ENCODE results near the gene ASS1. TPM values are rescaled to one million over a fixed set of nuclear protein-coding genes. Genes with fewer than 3 reads are reported as not detected.

Gene ASS1
- polyA plus RNA-seq, 2 of the 4 experiments (the other 2 are of a cell fraction), result 11.3 to 32.5 TPM

DNA sequence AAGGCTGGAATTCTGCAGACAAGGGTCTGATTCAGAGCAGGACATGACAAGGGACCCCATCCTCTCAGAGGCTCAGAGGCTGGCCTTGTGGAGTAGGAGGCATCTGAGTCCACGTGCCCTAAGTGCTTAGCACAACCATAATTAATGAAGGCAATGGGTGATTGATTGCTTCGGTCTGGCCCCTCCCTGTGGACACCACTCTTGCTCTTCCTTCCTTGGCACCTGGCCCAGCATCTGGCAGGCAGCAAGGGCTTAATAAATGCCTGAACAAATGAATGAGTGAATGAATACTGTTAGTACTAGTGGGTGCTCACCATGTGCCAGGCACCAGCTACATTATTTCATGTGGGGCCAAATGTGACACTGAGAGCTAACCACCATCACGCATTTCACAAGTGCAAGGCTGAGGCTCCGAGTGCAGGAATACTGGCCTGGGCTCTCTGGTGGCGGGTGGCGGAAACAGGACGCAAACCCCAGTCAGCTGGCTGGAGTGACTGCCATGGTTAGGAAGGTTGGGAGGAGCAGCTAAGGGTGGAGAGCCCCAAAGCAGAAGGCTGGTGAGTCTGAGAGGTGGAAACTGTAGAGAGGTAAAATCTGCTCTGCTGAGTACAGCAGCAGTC is 53.6 kb downstream of the ASS1 start:
- no peak overlapping the region for H3K4me2 ChIP-seq
- peaks cover 17% of the 10 kb centered on the region for H3K4me1 ChIP-seq
- H3K27ac ChIP-seq, result no peak overlapping the region
- peaks cover 14% of the 10 kb centered on the region for H3K9me3 ChIP-seq
- DNase-seq (ENCODE audit: low read depth in 1 of 2, low spot score in 1 of 2) (no peak), ATAC-seq (no peak; a peak in 1 of 6 replicates), FAIRE-seq (no peak)
- 77% methylated on average over 7 of the region's 7 CpGs for WGBS (ENCODE audit: missing lambda C conversion rate)
- POLR2A ChIA-PET, result no interaction called here
- TF ChIP-seq CBX8 (IDR thresholded peaks at IDR 0.05), result no peak
- TF ChIP-seq ZNF302 (CRISPR knock-in tag; IDR thresholded peaks at IDR 0.05), result no peak
- TF ChIP-seq USF2 (IDR thresholded peaks at IDR 0.05), result no peak
- no peak for TF ChIP-seq TP53 (CRISPR knock-in tag; IDR thresholded peaks at IDR 0.05)
- TF ChIP-seq CEBPB (IDR thresholded peaks at IDR 0.05), result no peak
- no peak for TF ChIP-seq HDAC2 (IDR thresholded peaks at IDR 0.05)
- no peak for TF ChIP-seq CBX2 (IDR thresholded peaks at IDR 0.05; ENCODE audit: borderline replicate concordance, low read depth)
- TF ChIP-seq HOXA7 (CRISPR knock-in tag; IDR thresholded peaks at IDR 0.05), result no peak
- CTCF ChIA-PET, result interaction anchor here (0.9 to 1.3 kb wide), 3 partner anchors 13 to 36 kb away, joined by 3 read pairs; no protein-coding TSS in a partner anchor
- no peak overlapping the region for H3K4me3 ChIP-seq

DNA sequence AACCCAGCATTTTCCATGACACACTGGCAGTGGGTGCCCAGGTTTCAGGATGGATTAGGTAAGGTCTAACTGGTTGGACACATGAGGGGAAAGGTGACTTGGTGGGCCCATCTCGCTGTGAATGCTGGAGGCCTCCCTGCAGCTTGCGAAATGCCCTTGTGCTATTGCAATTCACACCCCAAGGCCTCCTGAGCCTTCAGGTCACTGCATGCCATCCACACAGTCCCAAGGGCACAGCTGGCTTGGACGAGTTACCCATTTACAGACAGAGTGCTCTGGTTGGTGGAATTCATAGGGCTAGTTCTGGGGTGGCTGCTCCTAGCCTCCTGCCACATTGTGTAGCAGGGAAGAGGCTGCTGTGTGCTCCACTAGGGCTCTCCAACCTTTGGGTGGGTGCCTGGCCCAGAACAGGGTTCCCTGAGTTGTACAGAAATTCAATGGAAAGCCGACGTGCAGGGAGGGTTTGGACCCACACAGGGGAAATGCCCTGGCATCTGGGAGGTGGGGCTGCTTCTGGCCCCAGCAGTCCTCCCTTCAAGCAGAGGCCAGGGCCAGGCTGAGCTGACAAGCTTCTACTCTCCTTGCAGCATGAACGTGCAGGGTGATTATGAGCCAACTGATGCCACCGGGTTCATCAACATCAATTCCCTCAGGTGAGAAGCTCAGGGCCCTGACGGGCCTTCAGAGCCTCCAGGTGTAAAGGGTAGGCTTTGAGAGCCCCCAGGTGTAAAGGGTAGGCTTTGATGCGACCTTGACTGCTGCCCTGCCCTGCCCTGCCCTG is 54.3 kb downstream of the ASS1 start:
- Histone ChIP-seq H3K27ac (peak overlapping the region in 1 of 2 experiments; percentile 16; a peak in 1 of 6 replicates), H3K9me3 (peaks cover 14% of the 10 kb centered on the region), H3K4me1 (peaks cover 17% of the 10 kb centered on the region), H3K4me2 (0 out of 3 replicates have a peak overlapping the region, but pooled peaks have one; percentile 34), H3K4me3 (no peak overlapping the region)
- ATAC-seq (peak; percentile 30 to 32; a peak in 4 of 6 replicates), FAIRE-seq (no peak), DNase-seq (ENCODE audit: low read depth in 1 of 2, low spot score in 1 of 2) (no peak)
- POLR2A ChIA-PET, result no interaction called here
- 68% methylated on average over 9 of the region's 9 CpGs for WGBS (ENCODE audit: missing lambda C conversion rate)
- CTCF ChIA-PET, result interaction anchor here (1.0 to 1.4 kb wide), 4 partner anchors 12 to 208 kb away, joined by 3 to 4 read pairs (median 3); no protein-coding TSS in a partner anchor
- TF ChIP-seq ZSCAN20 (CRISPR knock-in tag; IDR thresholded peaks at IDR 0.05) (no peak), MAZ (IDR thresholded peaks at IDR 0.05; ENCODE audit: borderline replicate concordance, low read depth, low read length) (no peak), BHLHE40 (IDR thresholded peaks at IDR 0.05; ENCODE audit: low read depth, low read length) (no peak), E2F6 (IDR thresholded peaks at IDR 0.05; ENCODE audit: borderline replicate concordance, low read depth) (no peak), ZC3H11A (IDR thresholded peaks at IDR 0.05) (no peak), POLR2A (IDR thresholded peaks at IDR 0.05; ENCODE audit: low read length) (no peak), RARB (CRISPR knock-in tag; IDR thresholded peaks at IDR 0.05) (no peak)

DNA sequence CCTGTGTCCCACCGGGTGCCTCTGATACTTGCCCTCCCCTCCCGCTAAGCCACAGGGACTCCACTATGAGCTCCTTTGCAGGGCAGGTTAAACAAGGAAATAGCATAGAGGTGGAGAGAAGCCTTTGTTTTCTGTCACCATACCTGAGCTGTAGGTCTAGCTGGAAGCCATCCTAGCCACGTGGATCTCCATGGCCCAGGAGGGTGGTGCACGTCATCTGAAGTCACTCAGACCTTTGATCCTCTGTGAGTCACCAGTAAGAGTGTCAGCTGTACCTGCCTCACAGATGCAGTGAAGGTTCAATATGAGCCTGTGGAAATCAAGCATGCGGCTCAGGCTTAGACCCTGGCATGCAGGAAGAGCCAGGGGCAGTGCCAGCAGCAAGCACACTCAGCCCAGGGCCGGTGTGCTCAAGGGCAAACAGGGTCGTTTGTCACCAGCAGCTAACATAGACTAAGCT is 55.1 kb downstream of the ASS1 start:
- peak overlapping the region; percentile 34 for H3K4me2 ChIP-seq
- ATAC-seq, result peak; percentile 61 to 75
- peak overlapping the region in 1 of 2 experiments; percentile 16; a peak in 1 of 6 replicates for H3K27ac ChIP-seq
- DNase-seq (ENCODE audit: low read depth in 1 of 2, low spot score in 1 of 2), result peak; percentile 44 to 58
- no peak for FAIRE-seq
- TF ChIP-seq FOSL2 (IDR thresholded peaks at IDR 0.05) (no peak), FOSL2 (CRISPR knock-in tag; IDR thresholded peaks at IDR 0.05) (peak; percentile 36; the same call in 1 of the 2 replicates), CBX2 (IDR thresholded peaks at IDR 0.05; ENCODE audit: borderline replicate concordance, low read depth) (no peak), CBX8 (IDR thresholded peaks at IDR 0.05) (no peak), CTCF (IDR thresholded peaks at IDR 0.05) (no peak), JUN (IDR thresholded peaks at IDR 0.05) (no peak)
- POLR2A ChIA-PET, result no interaction called here
- 45% methylated on average over 7 of the region's 7 CpGs for WGBS (ENCODE audit: missing lambda C conversion rate)
- peaks cover 9% of the 10 kb centered on the region for H3K9me3 ChIP-seq
- H3K4me1 ChIP-seq, result peaks cover 17% of the 10 kb centered on the region
- no peak overlapping the region for H3K4me3 ChIP-seq
- CTCF ChIA-PET, result interaction anchor here (0.8 to 1.4 kb wide), 6 partner anchors 11 to 207 kb away, joined by 3 to 4 read pairs (median 4); no protein-coding TSS in a partner anchor

Measured in A549 (cell line).